DND-41 (cell line): Measurements from ENCODE around the gene ASPRV1.

Experiments
- EZH2 ChIP-seq: IDR thresholded peaks from 3 replicates; pipeline ENCODE4 v1.6.1; 2012; ENCODE audit warnings: borderline replicate concordance, low read depth, mild to moderate bottlenecking, moderate library complexity, low read length, inconsistent platforms; ENCODE audit not compliant: severe bottlenecking
- TF ChIP-seq, protein P1 (sequence below): IDR thresholded peaks from 2 replicates; pipeline ENCODE4 v1.5.1; 2012; ENCODE audit warnings: borderline replicate concordance, low read length, moderate library complexity, mild to moderate bottlenecking; ENCODE audit not compliant: poor library complexity, severe bottlenecking; ENCODE audit errors: extremely low read depth

DNA sequence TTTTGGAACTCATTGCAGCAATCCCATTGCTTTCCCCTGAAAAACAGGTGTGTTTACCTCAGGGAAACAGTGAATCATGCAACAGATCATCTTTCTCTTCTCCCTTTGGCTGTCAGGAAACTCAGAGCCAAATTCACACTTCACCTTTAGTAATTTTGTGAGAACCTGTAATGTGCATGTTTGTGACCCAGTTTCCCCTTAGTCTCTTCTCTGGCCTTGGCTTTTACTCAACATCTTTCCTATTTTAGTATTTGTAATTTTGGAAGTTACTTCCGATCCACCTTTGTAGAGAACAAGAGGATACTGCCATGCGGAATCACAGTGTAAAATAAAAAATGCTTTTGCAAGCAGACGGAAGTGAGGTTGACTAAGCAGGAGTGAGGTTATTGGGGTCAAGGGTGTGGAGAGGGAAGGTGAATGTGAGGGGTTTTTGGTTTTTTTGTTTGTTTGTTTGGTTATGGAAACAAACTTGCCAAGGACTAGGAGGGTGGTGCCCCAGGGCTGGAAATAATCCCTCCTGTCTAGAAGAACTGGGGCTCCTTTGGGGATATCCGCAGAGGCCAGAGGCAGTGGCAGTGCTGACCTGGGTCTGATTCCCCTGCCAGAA is 14.0 kb downstream of the ASPRV1 start:
- TF ChIP-seq, protein P1, sequence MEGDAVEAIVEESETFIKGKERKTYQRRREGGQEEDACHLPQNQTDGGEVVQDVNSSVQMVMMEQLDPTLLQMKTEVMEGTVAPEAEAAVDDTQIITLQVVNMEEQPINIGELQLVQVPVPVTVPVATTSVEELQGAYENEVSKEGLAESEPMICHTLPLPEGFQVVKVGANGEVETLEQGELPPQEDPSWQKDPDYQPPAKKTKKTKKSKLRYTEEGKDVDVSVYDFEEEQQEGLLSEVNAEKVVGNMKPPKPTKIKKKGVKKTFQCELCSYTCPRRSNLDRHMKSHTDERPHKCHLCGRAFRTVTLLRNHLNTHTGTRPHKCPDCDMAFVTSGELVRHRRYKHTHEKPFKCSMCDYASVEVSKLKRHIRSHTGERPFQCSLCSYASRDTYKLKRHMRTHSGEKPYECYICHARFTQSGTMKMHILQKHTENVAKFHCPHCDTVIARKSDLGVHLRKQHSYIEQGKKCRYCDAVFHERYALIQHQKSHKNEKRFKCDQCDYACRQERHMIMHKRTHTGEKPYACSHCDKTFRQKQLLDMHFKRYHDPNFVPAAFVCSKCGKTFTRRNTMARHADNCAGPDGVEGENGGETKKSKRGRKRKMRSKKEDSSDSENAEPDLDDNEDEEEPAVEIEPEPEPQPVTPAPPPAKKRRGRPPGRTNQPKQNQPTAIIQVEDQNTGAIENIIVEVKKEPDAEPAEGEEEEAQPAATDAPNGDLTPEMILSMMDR = no peak
- no peak for TF ChIP-seq EZH2
